ENCODE data around the gene PCF11. TPM values are rescaled to one million over a fixed set of nuclear protein-coding genes. Genes with fewer than 3 reads are reported as not detected.

The PCF11 gene
- total RNA-seq, 1 experiment from 2014 or later = 57.5 TPM

DNA sequence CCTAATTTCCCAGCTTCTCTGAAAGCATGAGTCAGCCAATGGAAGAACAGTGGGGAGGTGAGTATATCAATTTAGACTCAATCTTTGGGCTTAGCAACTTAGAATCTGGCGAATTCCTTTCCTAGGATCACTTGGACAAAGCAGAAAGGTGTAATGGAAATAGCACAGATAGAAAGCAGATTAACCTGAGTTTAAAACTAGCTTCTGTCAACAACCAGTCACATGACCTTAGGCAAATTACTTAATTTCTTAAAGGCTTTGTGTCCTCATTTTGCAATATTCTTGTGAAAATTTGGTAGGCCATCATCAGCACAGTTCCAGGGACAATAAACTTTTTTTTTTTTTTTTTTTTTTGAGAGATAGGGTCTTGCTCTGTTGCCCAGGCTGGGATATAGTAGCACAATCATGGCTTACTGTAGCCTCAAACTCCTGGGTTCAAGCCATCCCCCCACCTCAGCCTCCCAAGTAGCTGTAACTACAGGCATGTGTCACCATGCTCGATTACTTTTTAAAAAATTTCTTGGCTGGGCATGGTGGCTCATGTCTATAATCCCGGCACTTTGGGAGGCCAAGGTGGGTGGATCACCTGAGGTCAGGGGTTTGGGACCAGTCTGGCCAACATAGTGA is 40.8 kb upstream of the PCF11 start:
- no peak overlapping the region for H3K27ac Mint-ChIP-seq (ENCODE audit: low read depth, unreplicated experiment)
- BruUV-seq (replicated peaks) = no TSS peak
- ChIA-PET CTCF (interaction anchor here (0.7 to 1.2 kb wide), 3 partner anchors 8 to 23 kb away, joined by 3 to 4 read pairs (median 4); no protein-coding TSS in a partner anchor), POLR2A (interaction anchor here (0.8 to 0.9 kb wide), 2 partner anchors 11 to 18 kb away, joined by 3 to 4 read pairs; no protein-coding TSS in a partner anchor)
- TF ChIP-seq, protein P1, sequence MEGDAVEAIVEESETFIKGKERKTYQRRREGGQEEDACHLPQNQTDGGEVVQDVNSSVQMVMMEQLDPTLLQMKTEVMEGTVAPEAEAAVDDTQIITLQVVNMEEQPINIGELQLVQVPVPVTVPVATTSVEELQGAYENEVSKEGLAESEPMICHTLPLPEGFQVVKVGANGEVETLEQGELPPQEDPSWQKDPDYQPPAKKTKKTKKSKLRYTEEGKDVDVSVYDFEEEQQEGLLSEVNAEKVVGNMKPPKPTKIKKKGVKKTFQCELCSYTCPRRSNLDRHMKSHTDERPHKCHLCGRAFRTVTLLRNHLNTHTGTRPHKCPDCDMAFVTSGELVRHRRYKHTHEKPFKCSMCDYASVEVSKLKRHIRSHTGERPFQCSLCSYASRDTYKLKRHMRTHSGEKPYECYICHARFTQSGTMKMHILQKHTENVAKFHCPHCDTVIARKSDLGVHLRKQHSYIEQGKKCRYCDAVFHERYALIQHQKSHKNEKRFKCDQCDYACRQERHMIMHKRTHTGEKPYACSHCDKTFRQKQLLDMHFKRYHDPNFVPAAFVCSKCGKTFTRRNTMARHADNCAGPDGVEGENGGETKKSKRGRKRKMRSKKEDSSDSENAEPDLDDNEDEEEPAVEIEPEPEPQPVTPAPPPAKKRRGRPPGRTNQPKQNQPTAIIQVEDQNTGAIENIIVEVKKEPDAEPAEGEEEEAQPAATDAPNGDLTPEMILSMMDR (IDR thresholded peaks at IDR 0.05; ENCODE audit: unreplicated experiment) = no peak
- peaks cover 6% of the 10 kb centered on the region for H3K4me1 Mint-ChIP-seq (ENCODE audit: insufficient read depth, unreplicated experiment)
- DNase-seq (ENCODE audit: unreplicated experiment) = no peak
- no peak overlapping the region for H3K4me3 Mint-ChIP-seq (ENCODE audit: unreplicated experiment)
- intact Hi-C loops (cut with micrococcal nuclease) = no loop called here
- H3K27me3 Mint-ChIP-seq (ENCODE audit: insufficient read depth, unreplicated experiment) = peaks cover 12% of the 10 kb centered on the region
- H3K9me3 Mint-ChIP-seq (ENCODE audit: unreplicated experiment) = no peaks in the 10 kb centered on the region
- no peaks in the 10 kb centered on the region for H3K36me3 Mint-ChIP-seq (ENCODE audit: insufficient read depth, unreplicated experiment)

DNA sequence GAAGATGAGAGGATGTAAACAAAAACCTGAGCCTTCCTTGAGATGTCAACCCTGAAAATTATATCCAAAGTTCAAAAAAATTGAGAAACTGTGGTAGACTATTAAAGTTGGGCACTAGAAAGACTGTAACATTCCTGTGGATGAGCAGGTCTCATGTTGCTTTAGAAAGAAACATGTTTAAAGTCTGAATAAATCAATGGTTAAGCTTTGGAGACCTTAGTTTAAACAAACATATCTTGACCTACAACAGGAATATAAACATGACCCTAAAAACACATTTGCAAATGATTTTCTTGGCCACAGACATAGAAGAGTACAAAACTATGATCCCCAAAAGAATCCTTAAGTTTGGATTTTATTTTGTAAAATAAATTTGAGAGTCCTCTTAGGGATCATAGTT is 38.1 kb upstream of the PCF11 start:
- POLR2A ChIA-PET = interaction anchor here (1.1 kb wide), 1 partner anchor 40 kb away, joined by 5 read pairs; no protein-coding TSS in a partner anchor
- CTCF ChIA-PET = no interaction called here
- Mint-ChIP-seq H3K4me1 (ENCODE audit: insufficient read depth, unreplicated experiment) (no peaks in the 10 kb centered on the region), H3K27ac (ENCODE audit: low read depth, unreplicated experiment) (no peak overlapping the region), H3K9me3 (ENCODE audit: unreplicated experiment) (no peaks in the 10 kb centered on the region), H3K27me3 (ENCODE audit: insufficient read depth, unreplicated experiment) (no peaks in the 10 kb centered on the region), H3K36me3 (ENCODE audit: insufficient read depth, unreplicated experiment) (no peaks in the 10 kb centered on the region), H3K4me3 (ENCODE audit: unreplicated experiment) (no peak overlapping the region)
- intact Hi-C loops (cut with micrococcal nuclease) = no loop called here
- TF ChIP-seq, protein P1 (IDR thresholded peaks at IDR 0.05; ENCODE audit: unreplicated experiment) = no peak
- no peak for DNase-seq (ENCODE audit: unreplicated experiment)
- no TSS peak for BruUV-seq (replicated peaks)

DNA sequence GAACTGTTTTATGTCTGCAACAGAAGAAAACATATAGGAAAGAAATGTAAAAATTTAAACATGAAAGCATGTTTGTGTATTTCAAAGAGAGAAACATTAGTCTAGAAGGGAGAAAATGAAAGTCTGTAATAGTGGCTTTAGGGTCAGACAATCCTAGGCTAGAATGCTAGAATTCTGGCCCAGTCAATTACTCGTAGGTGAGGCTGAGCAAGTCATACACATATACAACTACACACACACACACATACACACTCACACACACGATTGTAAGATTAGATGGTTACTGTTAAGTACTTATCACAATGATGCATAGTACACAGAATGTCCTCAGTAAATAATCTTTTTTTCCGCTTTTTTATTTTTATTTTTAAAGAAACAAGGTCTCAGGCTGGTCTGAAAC is 37.7 kb upstream of the PCF11 start:
- no TSS peak for BruUV-seq (replicated peaks)
- no peak overlapping the region for H3K4me3 Mint-ChIP-seq (ENCODE audit: unreplicated experiment)
- CTCF ChIA-PET = interaction anchor here (0.6 kb wide), 1 partner anchor 66 kb away, joined by 5 read pairs; no protein-coding TSS in a partner anchor
- DNase-seq (ENCODE audit: unreplicated experiment) = no peak
- POLR2A ChIA-PET = no interaction called here
- no peaks in the 10 kb centered on the region for H3K27me3 Mint-ChIP-seq (ENCODE audit: insufficient read depth, unreplicated experiment)
- no peak overlapping the region for H3K27ac Mint-ChIP-seq (ENCODE audit: low read depth, unreplicated experiment)
- TF ChIP-seq, protein P1 (IDR thresholded peaks at IDR 0.05; ENCODE audit: unreplicated experiment) = no peak
- H3K4me1 Mint-ChIP-seq (ENCODE audit: insufficient read depth, unreplicated experiment) = no peaks in the 10 kb centered on the region
- no peaks in the 10 kb centered on the region for H3K9me3 Mint-ChIP-seq (ENCODE audit: unreplicated experiment)
- intact Hi-C loops (cut with micrococcal nuclease) = no loop called here
- H3K36me3 Mint-ChIP-seq (ENCODE audit: insufficient read depth, unreplicated experiment) = no peaks in the 10 kb centered on the region

DNA sequence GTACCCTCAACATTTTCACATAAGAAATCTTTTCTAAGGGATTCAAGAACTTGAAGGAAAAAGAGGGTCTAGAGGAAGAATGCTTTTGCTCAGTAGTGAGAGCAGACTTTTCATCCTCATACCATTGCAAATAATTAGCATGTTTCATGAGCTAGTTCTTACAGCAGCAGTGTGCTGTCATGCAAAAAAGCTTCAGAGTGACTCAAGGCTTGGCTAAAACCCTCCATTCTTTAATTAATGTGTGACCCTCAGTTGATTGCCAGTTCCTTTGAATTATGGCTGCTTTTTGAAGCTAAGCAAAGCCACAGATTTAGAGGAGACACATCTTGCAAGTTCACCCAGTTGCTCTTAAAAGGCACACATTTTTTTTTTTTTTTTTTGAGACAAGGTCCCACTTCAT is 36.6 kb upstream of the PCF11 start:
- Mint-ChIP-seq H3K27me3 (ENCODE audit: insufficient read depth, unreplicated experiment) (no peaks in the 10 kb centered on the region), H3K27ac (ENCODE audit: low read depth, unreplicated experiment) (no peak overlapping the region), H3K36me3 (ENCODE audit: insufficient read depth, unreplicated experiment) (no peaks in the 10 kb centered on the region), H3K4me1 (ENCODE audit: insufficient read depth, unreplicated experiment) (no peaks in the 10 kb centered on the region), H3K4me3 (ENCODE audit: unreplicated experiment) (no peak overlapping the region), H3K9me3 (ENCODE audit: unreplicated experiment) (no peaks in the 10 kb centered on the region)
- ChIA-PET CTCF (interaction anchor here (0.7 kb wide), 2 partner anchors 42 to 195 kb away, joined by 3 to 5 read pairs; no protein-coding TSS in a partner anchor), POLR2A (no interaction called here)
- DNase-seq (ENCODE audit: unreplicated experiment) = no peak
- intact Hi-C loops (cut with micrococcal nuclease) = no loop called here
- BruUV-seq (replicated peaks) = no TSS peak
- TF ChIP-seq, protein P1 (IDR thresholded peaks at IDR 0.05; ENCODE audit: unreplicated experiment) = no peak
